ENCODE measurements around the gene PCSK5. TPM values are rescaled to one million over a fixed set of nuclear protein-coding genes. Genes with fewer than 3 reads are reported as not detected.

PCSK5 gene
- total and polyA plus RNA-seq, 2 of the 8 experiments (the other 6 are each of a cell fraction or from before 2014, with no cell fraction given) = 5.5 to 10.7 TPM

- TF ChIP-seq ATF2 (IDR thresholded peaks at IDR 0.05; ENCODE audit: low read length) (no peak), CBX5 (IDR thresholded peaks at IDR 0.05; ENCODE audit: low read depth, low read length) (no peak), CTBP2 (IDR thresholded peaks at IDR 0.05; ENCODE audit: borderline replicate concordance, insufficient read depth, insufficient read length, low read length) (no peak), CBX8 (IDR thresholded peaks at IDR 0.05; ENCODE audit: borderline replicate concordance, low read depth, low read length) (no peak)
- TF ChIP-seq, protein P1, sequence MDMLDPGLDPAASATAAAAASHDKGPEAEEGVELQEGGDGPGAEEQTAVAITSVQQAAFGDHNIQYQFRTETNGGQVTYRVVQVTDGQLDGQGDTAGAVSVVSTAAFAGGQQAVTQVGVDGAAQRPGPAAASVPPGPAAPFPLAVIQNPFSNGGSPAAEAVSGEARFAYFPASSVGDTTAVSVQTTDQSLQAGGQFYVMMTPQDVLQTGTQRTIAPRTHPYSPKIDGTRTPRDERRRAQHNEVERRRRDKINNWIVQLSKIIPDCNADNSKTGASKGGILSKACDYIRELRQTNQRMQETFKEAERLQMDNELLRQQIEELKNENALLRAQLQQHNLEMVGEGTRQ (IDR thresholded peaks at IDR 0.05; ENCODE audit: low read length) = no peak
Measured at GRCh38 chr9:76027861-76028260, 137.4 kb downstream of the PCSK5 start (continued).
